ENCODE data around the gene DNMBP. TPM values are rescaled to one million over a fixed set of nuclear protein-coding genes. Genes with fewer than 3 reads are reported as not detected.

Gene DNMBP
- total and polyA plus RNA-seq, 2 experiments from 2014 or later = 12.4 to 18.5 TPM

DNA sequence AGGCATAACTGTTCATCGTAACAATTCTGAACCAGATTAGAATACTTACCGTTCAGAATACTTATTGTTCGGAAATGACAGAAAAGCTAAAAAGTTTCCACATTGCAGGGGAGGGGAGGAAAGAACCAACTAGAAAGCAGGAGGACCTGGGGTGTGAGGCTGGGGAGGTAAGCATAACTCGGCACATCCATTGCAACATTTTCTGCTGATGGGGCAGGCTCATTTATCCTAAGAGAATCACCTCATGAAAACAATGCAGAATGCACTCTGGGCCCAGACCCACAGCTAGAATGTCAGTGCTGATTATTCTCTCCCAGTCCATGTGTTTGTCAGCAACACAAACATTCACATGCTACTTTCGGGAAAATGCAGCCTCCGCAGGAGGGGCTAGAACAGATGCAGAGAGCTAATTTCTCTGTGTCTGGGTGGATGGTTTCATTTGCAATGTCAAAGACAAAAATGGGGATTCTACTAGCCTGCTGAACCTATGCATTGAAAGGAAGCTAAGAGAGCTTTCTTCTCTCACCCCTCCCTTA lies 9.6 kb downstream of the DNMBP start:
- H3K4me1 ChIP-seq (ENCODE audit: insufficient read depth) = peaks cover 45% of the 10 kb centered on the region
- no peak overlapping the region for H3K4me3 ChIP-seq
- H3K9ac ChIP-seq = no peak overlapping the region
- TF ChIP-seq EZH2 (IDR thresholded peaks at IDR 0.05; ENCODE audit: insufficient read depth, poor library complexity, severe bottlenecking) (no peak), EZH2phosphoT487 (IDR thresholded peaks at IDR 0.05; ENCODE audit: insufficient read depth, low read depth) (no peak)
- peaks cover 8% of the 10 kb centered on the region; the same call in 1 of the 2 replicates for H3K36me3 ChIP-seq (ENCODE audit: low read depth)
- H3F3A ChIP-seq (ENCODE audit: insufficient read depth) = peaks cover 36% of the 10 kb centered on the region
- no peaks in the 10 kb centered on the region for H3K27me3 ChIP-seq (replicated peaks; ENCODE audit: insufficient read depth)
- no peak overlapping the region for H3K4me2 ChIP-seq (ENCODE audit: unreplicated experiment)
- no peak overlapping the region for H3K27ac ChIP-seq
- no peak overlapping the region for H2AFZ ChIP-seq
- in situ Hi-C loops (cut with MboI) = no loop called here
- no peaks in the 10 kb centered on the region for H3K9me3 ChIP-seq (ENCODE audit: low read depth)
- H3K9me2 ChIP-seq (ENCODE audit: insufficient read depth) = no peaks in the 10 kb centered on the region
- DNase-seq = no peak
- H3K79me2 ChIP-seq (ENCODE audit: insufficient read depth) = peaks cover 100% of the 10 kb centered on the region
- WGBS, 2 experiments (ENCODE audit: low coverage in 1 of 2, low lambda C conversion rate in 2 of 2, missing lambda C conversion rate in 2 of 2) = 80 to 83% methylated on average over 6 of the region's 6 CpGs
- no peaks in the 10 kb centered on the region for H4K20me1 ChIP-seq (ENCODE audit: insufficient read depth)

DNA sequence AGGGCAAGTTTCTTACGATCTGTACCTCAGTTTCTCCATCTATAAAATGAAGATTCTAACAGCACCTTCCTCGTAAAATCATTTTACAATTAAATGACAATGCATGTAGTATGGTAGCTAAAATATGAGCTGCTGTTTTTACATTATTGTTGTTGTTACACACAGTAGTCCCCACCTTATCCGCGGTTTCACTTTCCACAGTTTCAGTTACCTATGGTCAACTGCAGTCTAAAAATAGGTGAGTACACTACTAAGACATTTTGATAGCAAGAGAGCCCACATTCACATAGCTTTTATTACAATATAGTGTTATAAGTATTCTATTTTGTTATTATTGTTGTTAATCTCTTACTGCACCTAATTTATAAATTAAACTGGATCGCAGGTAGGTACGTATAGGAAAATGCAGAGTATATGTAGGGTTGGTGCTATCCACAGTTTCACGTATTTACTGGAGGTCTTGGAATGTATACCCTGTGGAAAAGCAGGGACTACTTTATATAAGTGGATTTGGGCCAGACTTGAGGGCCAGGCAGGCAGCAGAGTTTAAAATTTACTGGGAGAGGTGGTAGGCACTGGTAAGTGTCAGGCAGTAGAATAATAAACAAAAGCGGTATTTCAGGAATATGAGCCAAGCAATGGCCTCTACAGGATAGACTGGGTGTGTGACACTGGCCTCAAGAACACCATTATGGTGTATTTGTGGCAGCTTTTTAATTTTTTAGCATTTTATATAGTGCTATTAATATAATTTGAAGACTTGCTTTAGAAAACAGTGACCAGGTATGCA lies 10.2 kb downstream of the DNMBP start:
- no peaks in the 10 kb centered on the region for H3K27me3 ChIP-seq (replicated peaks; ENCODE audit: insufficient read depth)
- peaks cover 42% of the 10 kb centered on the region for H3K4me1 ChIP-seq (ENCODE audit: insufficient read depth)
- H3K4me2 ChIP-seq (ENCODE audit: unreplicated experiment) = no peak overlapping the region
- peaks cover 100% of the 10 kb centered on the region for H3K79me2 ChIP-seq (ENCODE audit: insufficient read depth)
- no peak overlapping the region for H3K27ac ChIP-seq
- in situ Hi-C loops (cut with MboI) = no loop called here
- H3K4me3 ChIP-seq = no peak overlapping the region
- H3K9me2 ChIP-seq (ENCODE audit: insufficient read depth) = no peaks in the 10 kb centered on the region
- WGBS, 2 experiments (ENCODE audit: low coverage in 1 of 2, low lambda C conversion rate in 2 of 2, missing lambda C conversion rate in 2 of 2) = 89% methylated on average over 8 of the region's 8 CpGs
- H3K9ac ChIP-seq = no peak overlapping the region
- peaks cover 10% of the 10 kb centered on the region; the same call in 1 of the 2 replicates for H3K36me3 ChIP-seq (ENCODE audit: low read depth)
- H2AFZ ChIP-seq = no peak overlapping the region
- no peak for DNase-seq
- peaks cover 34% of the 10 kb centered on the region for H3F3A ChIP-seq (ENCODE audit: insufficient read depth)
- H4K20me1 ChIP-seq (ENCODE audit: insufficient read depth) = no peaks in the 10 kb centered on the region
- no peaks in the 10 kb centered on the region for H3K9me3 ChIP-seq (ENCODE audit: low read depth)
- TF ChIP-seq EZH2phosphoT487 (IDR thresholded peaks at IDR 0.05; ENCODE audit: insufficient read depth, low read depth) (no peak), EZH2 (IDR thresholded peaks at IDR 0.05; ENCODE audit: insufficient read depth, poor library complexity, severe bottlenecking) (no peak)

DNA sequence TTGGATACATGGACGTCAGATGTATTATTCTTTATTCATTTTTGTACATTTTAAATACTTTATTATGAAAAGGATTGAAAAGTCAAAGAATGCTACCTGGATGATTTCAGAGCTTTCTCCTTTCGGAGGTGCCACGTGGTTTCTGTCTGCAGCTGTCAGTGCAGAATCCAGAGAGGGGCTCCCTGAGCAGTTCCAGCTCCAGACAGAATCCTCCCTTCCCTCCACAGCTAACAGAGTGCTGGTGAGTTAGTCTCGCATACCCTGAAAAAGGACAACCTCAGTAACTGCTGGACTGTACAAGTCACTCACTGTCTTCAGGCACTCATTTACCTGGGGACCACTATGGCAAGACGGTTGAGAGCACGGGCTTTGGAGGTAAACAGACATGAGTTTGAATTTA lies 10.9 kb downstream of the DNMBP start:
- no peak overlapping the region for H3K9ac ChIP-seq
- no peak overlapping the region for H3K4me3 ChIP-seq
- H3K4me1 ChIP-seq (ENCODE audit: insufficient read depth) = peaks cover 44% of the 10 kb centered on the region
- peaks cover 100% of the 10 kb centered on the region for H3K79me2 ChIP-seq (ENCODE audit: insufficient read depth)
- no peaks in the 10 kb centered on the region for H3K9me3 ChIP-seq (ENCODE audit: low read depth)
- H3K27me3 ChIP-seq (replicated peaks; ENCODE audit: insufficient read depth) = no peaks in the 10 kb centered on the region
- H3K36me3 ChIP-seq (ENCODE audit: low read depth) = peaks cover 10% of the 10 kb centered on the region; the same call in 1 of the 2 replicates
- 87 to 89% methylated on average over 6 of the region's 6 CpGs for WGBS, 2 experiments (ENCODE audit: low coverage in 1 of 2, low lambda C conversion rate in 2 of 2, missing lambda C conversion rate in 2 of 2)
- no peaks in the 10 kb centered on the region for H3K9me2 ChIP-seq (ENCODE audit: insufficient read depth)
- no peak overlapping the region for H3K27ac ChIP-seq
- no peak overlapping the region for H3K4me2 ChIP-seq (ENCODE audit: unreplicated experiment)
- H2AFZ ChIP-seq = no peak overlapping the region
- no peaks in the 10 kb centered on the region for H4K20me1 ChIP-seq (ENCODE audit: insufficient read depth)
- peaks cover 34% of the 10 kb centered on the region for H3F3A ChIP-seq (ENCODE audit: insufficient read depth)
- no peak for TF ChIP-seq EZH2 (IDR thresholded peaks at IDR 0.05; ENCODE audit: insufficient read depth, poor library complexity, severe bottlenecking)
- no peak for TF ChIP-seq EZH2phosphoT487 (IDR thresholded peaks at IDR 0.05; ENCODE audit: insufficient read depth, low read depth)
- DNase-seq = no peak
- in situ Hi-C loops (cut with MboI) = no loop called here

DNA sequence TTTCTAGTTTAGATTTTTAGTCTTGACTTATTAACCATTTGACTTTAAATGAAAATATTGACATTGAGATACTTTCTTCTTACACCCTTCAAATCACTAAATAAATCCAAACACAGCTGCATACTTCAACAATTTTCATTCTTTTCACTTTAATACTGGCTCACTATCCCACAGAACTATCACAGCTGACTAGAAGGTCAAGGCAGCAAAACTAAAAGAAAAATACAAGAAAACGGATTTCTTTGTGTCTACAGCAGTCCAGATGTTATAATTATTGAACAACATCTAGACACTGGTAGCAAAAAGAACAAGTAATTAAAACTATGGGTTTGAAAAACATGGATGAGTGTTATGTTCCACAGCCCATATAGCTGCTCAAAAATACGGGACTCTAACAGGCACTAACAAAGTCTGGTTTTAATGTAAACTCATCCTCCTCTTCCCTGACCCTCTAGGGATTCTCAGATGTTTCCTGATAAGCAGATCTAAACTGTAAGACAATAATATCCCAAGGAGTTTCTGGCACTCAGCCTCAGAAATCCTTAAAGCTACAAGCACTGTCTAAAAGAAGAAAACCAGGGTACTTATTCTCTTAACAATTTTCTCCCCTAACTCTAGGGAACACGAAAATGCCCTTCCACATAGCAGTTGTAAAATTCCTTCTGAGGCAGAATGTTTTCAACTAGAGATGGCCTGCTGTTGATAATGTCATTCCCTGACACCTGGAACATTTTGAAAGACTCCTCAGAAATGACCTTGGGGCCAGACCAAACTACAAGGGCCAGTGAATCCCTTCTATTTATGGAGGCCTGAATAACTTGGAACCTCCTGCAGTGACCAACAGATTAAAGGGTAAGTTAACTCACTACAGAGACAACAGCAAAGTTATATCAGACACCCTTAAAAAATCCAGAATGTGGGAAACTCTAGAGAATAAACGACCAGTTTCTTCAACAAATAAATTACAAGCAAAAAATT lies 12.8 kb downstream of the DNMBP start:
- no peaks in the 10 kb centered on the region for H4K20me1 ChIP-seq (ENCODE audit: insufficient read depth)
- peak overlapping the region; percentile 51 for H3K4me3 ChIP-seq
- in situ Hi-C loops (cut with MboI) = no loop called here

More for the DNA sequence above, 12.8 kb downstream of the DNMBP start:
- no peaks in the 10 kb centered on the region for H3K9me2 ChIP-seq (ENCODE audit: insufficient read depth)
- peak overlapping the region; percentile 53 for H3K9ac ChIP-seq
- peaks cover 39% of the 10 kb centered on the region for H3F3A ChIP-seq (ENCODE audit: insufficient read depth)
- no peaks in the 10 kb centered on the region for H3K27me3 ChIP-seq (replicated peaks; ENCODE audit: insufficient read depth)
- peaks cover 100% of the 10 kb centered on the region for H3K79me2 ChIP-seq (ENCODE audit: insufficient read depth)
- 28 to 32% methylated on average over 4 of the region's 4 CpGs for WGBS, 2 experiments (ENCODE audit: low coverage in 1 of 2, low lambda C conversion rate in 2 of 2, missing lambda C conversion rate in 2 of 2)
- 0 out of 2 replicates have a peak overlapping the region, but pooled peaks have one; percentile 9 for H2AFZ ChIP-seq
- TF ChIP-seq EZH2 (IDR thresholded peaks at IDR 0.05; ENCODE audit: insufficient read depth, poor library complexity, severe bottlenecking) (no peak), EZH2phosphoT487 (IDR thresholded peaks at IDR 0.05; ENCODE audit: insufficient read depth, low read depth) (no peak)
- DNase-seq = peak; percentile 36
- H3K4me1 ChIP-seq (ENCODE audit: insufficient read depth) = peaks cover 44% of the 10 kb centered on the region
- peaks cover 13% of the 10 kb centered on the region; the same call in 1 of the 2 replicates for H3K36me3 ChIP-seq (ENCODE audit: low read depth)
- H3K9me3 ChIP-seq (ENCODE audit: low read depth) = no peaks in the 10 kb centered on the region
- H3K27ac ChIP-seq = peak overlapping the region; percentile 45
- peak overlapping the region; percentile 72 for H3K4me2 ChIP-seq (ENCODE audit: unreplicated experiment)
